ENCODE results near the gene RTF2.

RTF2 gene

GRCh38 chr20:56433880-56434255 is 34.6 kb upstream of the RTF2 start:
- no peak for DNase-seq (ENCODE audit: low spot score)
- no peak for TF ChIP-seq CTCF (IDR thresholded peaks at IDR 0.05; ENCODE audit: borderline replicate concordance, control extremely low read depth, extremely low read depth, insufficient read depth, missing control alignments)
- in situ Hi-C loops (cut with MboI; ENCODE audit: low sequenced_read_pairs, unreplicated experiment) = no loop called here

DNA sequence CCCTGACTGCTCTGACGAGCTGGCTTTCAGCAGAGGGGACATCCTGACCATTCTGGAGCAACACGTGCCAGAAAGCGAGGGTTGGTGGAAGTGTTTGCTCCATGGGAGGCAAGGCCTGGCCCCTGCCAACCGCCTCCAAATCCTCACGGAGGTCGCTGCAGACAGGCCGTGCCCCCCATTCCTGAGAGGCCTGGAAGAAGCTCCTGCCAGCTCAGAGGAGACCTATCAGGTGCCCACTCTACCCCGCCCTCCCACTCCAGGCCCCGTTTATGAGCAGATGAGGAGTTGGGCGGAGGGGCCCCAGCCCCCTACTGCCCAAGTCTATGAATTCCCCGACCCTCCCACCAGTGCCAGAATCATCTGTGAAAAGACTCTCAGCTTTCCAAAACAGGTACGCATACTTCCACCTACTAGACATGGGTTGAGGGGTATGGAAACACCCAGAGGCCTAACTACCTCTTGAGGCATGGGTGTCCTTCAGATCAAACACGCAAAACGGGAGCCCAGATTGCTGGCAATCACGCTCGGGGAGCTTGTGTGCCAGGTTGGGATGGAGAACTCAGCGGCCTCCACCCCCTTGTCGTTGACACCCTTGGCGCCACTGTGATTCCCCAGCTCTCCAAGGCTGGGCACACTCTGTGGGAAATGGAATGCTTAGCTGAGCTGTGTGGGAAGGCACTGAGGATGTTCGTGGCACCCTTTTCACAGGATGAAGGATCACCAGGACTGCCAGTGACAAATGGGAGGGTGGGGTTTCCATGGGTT is 31.0 kb upstream of the RTF2 start:
- no peak for DNase-seq (ENCODE audit: low spot score)
- in situ Hi-C loops (cut with MboI; ENCODE audit: low sequenced_read_pairs, unreplicated experiment) = no loop called here
- no peak for TF ChIP-seq CTCF (IDR thresholded peaks at IDR 0.05; ENCODE audit: borderline replicate concordance, control extremely low read depth, extremely low read depth, insufficient read depth, missing control alignments)

GRCh38 chr20:56438284-56438683 is 30.1 kb upstream of the RTF2 start:
- no peak for DNase-seq (ENCODE audit: low spot score)
- no peak for TF ChIP-seq CTCF (IDR thresholded peaks at IDR 0.05; ENCODE audit: borderline replicate concordance, control extremely low read depth, extremely low read depth, insufficient read depth, missing control alignments)
- in situ Hi-C loops (cut with MboI; ENCODE audit: low sequenced_read_pairs, unreplicated experiment) = no loop called here

GRCh38 chr20:56439771-56440291 is 28.6 kb upstream of the RTF2 start:
- no peak for TF ChIP-seq CTCF (IDR thresholded peaks at IDR 0.05; ENCODE audit: borderline replicate concordance, control extremely low read depth, extremely low read depth, insufficient read depth, missing control alignments)
- no peak for DNase-seq (ENCODE audit: low spot score)
- in situ Hi-C loops (cut with MboI; ENCODE audit: low sequenced_read_pairs, unreplicated experiment) = no loop called here

- DNase-seq (ENCODE audit: low spot score) = peak; percentile 68
- no peak for TF ChIP-seq CTCF (IDR thresholded peaks at IDR 0.05; ENCODE audit: borderline replicate concordance, control extremely low read depth, extremely low read depth, insufficient read depth, missing control alignments)
- in situ Hi-C loops (cut with MboI; ENCODE audit: low sequenced_read_pairs, unreplicated experiment) = no loop called here
Measured at GRCh38 chr20:56440346-56441007, 27.9 kb upstream of the RTF2 start.

- no peak for TF ChIP-seq CTCF (IDR thresholded peaks at IDR 0.05; ENCODE audit: borderline replicate concordance, control extremely low read depth, extremely low read depth, insufficient read depth, missing control alignments)
- DNase-seq (ENCODE audit: low spot score) = no peak
- in situ Hi-C loops (cut with MboI; ENCODE audit: low sequenced_read_pairs, unreplicated experiment) = no loop called here
Measured at GRCh38 chr20:56442389-56443365, 25.8 kb upstream of the RTF2 start.
